ENCODE results near the gene LRBA.

The LRBA gene

DNA sequence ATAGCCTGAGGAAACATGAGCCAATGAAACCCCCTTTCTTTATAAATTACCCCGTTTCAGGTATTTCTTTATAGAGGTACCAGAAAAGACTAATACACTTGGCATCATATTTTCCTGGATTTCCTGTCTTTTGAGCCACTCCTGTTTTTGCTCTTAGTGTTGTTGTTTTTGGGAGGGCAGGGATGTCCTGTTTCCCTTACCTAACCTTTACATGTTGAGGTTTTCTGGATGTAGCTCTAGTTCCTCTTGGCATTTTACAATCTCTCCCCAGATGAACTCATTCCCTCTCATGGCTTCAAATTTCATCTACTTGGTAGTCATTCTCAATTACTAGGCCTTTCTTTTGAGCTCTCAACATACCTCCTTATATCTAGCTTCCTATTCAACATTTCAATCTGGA lies 537.2 kb downstream of the LRBA start:
- H3K4me3 ChIP-seq (ENCODE audit: control insufficient read depth, low read depth, low read length) = no peak overlapping the region
- DNase-seq (ENCODE audit: low read depth) = no peak
- TF ChIP-seq CTCF (IDR thresholded peaks at IDR 0.05; ENCODE audit: control insufficient read depth, insufficient read depth, low read depth, low read length, missing control alignments) = no peak

DNA sequence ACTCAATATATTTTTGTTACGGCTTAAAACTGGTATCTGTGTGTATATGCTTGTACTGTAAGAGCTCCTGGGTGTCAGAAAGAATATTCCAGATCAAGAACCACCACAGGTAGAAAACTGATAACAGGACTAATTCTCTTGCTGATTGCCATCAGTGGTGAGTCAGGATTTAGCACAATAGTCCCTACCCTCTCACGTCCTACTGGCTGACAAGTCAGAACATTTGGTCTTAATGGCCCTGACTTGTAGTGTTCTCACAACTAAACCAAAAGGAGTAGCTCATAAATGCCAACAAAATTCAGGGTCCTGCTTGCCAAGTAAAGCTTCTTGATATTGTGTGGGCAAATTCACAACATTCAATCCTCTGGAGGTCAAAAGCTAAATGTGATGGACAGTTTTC lies 538.3 kb downstream of the LRBA start:
- H3K4me3 ChIP-seq (ENCODE audit: control insufficient read depth, low read depth, low read length) = no peak overlapping the region
- no peak for TF ChIP-seq CTCF (IDR thresholded peaks at IDR 0.05; ENCODE audit: control insufficient read depth, insufficient read depth, low read depth, low read length, missing control alignments)
- no peak for DNase-seq (ENCODE audit: low read depth)

DNA sequence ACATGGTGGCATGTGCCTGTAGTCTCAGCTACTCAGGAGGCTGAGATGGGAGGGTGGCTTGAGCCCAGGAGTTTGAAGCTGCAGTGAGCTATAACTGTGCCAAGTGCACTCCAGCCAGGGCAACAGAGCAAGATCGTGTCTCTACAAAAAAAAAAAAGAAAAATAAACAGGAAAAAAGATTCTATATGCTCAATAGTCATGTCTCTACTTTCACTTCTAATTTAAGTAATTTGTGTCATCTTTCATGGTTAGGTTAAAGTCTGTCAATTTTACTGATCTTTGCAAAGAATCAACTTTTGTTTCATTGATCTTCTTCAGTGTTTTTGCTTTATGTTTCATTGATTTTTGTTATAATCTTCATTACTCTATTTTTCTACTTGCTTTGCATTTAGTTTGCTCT lies 539.3 kb downstream of the LRBA start:
- no peak for DNase-seq (ENCODE audit: low read depth)
- no peak overlapping the region for H3K4me3 ChIP-seq (ENCODE audit: control insufficient read depth, low read depth, low read length)
- no peak for TF ChIP-seq CTCF (IDR thresholded peaks at IDR 0.05; ENCODE audit: control insufficient read depth, insufficient read depth, low read depth, low read length, missing control alignments)

- TF ChIP-seq CTCF (IDR thresholded peaks at IDR 0.05; ENCODE audit: control insufficient read depth, insufficient read depth, low read depth, low read length, missing control alignments) = no peak
- no peak for DNase-seq (ENCODE audit: low read depth)
- H3K4me3 ChIP-seq (ENCODE audit: control insufficient read depth, low read depth, low read length) = no peak overlapping the region
Observed at GRCh38 chr4:150464523-150464922, 550.6 kb downstream of the LRBA start.

- H3K4me3 ChIP-seq (ENCODE audit: control insufficient read depth, low read depth, low read length) = no peak overlapping the region
- TF ChIP-seq CTCF (IDR thresholded peaks at IDR 0.05; ENCODE audit: control insufficient read depth, insufficient read depth, low read depth, low read length, missing control alignments) = no peak
- DNase-seq (ENCODE audit: low read depth) = no peak
Observed at GRCh38 chr4:150462743-150463142, 552.3 kb downstream of the LRBA start.

GRCh38 chr4:150461957-150462356 lies 553.1 kb downstream of the LRBA start:
- no peak for TF ChIP-seq CTCF (IDR thresholded peaks at IDR 0.05; ENCODE audit: control insufficient read depth, insufficient read depth, low read depth, low read length, missing control alignments)

GRCh38 chr4:150457802-150458201 lies 557.3 kb downstream of the LRBA start:
- DNase-seq (ENCODE audit: low read depth) = no peak
- H3K4me3 ChIP-seq (ENCODE audit: control insufficient read depth, low read depth, low read length) = no peak overlapping the region
- no peak for TF ChIP-seq CTCF (IDR thresholded peaks at IDR 0.05; ENCODE audit: control insufficient read depth, insufficient read depth, low read depth, low read length, missing control alignments)

More at GRCh38 chr4:150461957-150462356, 553.1 kb downstream of the LRBA start:
- no peak overlapping the region for H3K4me3 ChIP-seq (ENCODE audit: control insufficient read depth, low read depth, low read length)
- no peak for DNase-seq (ENCODE audit: low read depth)
